HG03159 (cell line): Measurements from ENCODE around the gene ZNF605.
"Not testable (repeated sequence)": the region's sequence is repeated elsewhere in the genome, so short reads cannot be mapped to it uniquely, and the experiment has no call there.

ENCODE experiments used
- ATAC-seq: cut with Tn5 transposase; IDR thresholded peaks from one replicate; pipeline ENCODE4 v1.9.1; 2021; ENCODE audit warnings: mild to moderate bottlenecking, moderate library complexity; ENCODE audit not compliant: unreplicated experiment

The ZNF605 gene

DNA sequence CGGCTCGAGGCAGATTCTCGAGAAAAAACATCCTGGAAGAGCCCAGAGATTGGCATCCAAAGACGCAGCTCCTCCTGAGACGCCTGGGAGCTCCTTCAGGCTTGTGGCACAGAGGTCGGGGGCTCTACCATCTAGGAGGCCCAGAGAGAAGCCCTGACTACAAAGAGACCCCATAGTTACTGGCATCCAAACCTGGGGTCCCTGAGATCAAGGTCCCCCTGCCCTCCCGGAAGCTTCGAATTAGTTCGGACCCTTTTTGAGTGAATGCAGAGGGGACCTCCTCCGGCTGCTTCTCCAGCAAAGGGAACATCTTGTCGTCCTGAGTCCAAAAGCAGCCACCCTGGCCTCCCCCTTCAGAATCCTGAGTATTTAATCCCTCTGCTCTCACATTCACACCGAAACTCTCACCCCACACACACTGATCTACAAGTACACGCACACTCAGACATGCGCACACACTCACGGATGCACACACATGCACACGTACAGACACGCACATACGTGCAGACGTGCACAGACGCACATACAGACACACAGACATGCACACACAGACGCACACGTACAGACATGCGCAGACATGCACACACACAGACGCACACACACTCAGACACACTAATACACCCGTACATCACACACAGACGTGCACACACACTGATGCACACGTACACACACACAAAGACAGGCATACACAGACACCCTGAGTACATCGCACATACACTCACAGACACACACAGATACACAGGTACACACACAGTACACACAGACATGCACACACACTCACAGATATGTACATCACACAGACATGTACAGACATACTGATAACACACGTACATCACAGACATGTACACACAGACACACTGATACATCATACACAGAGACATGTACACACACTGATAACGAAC, 5.9 kb downstream of the ZNF605 start:
- ATAC-seq = no peak

DNA sequence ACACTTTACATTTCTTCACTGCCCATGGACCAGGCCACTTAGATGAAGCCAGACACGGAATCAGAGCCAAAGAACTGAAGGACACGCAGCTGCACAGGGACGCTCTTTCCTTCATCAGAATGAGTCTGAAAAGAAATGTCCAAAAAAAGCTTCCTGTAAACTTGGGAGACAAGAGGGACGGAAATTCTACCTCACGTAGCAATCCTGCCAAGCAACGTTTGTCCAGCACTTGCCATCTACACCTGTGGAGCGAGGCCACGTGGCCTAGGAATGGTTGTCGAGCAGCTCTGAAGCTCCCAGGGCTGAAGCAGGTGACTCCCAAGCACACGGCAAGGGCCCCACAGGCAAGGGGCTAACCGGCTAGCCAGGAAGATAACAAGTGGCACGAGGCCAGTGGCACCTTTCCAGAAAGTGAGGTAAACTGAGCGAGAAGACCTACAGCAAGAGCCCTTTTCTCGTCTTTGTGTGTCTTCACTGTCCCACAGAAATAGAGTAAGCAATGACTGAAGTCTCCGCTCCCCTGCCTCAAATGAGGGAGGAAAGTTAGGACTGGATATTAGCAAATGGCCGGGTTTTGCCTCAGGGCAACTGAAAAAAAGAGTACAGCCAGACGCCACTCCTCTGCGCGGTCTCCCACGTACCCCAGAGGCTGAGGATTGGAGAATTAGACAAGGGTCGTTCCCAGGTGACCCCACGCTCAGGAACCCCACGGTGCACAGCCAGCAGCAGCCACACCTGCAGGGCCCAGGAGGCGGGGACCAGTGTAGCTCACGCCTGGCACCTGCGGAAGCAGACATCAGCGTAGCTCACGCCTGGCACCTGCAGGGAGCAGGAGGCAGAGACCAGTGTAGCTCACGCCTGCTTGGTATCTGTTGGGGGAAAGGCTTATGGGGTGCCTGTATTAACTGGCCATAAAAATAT, 7.7 kb downstream of the ZNF605 start:
- ATAC-seq = no peak

DNA sequence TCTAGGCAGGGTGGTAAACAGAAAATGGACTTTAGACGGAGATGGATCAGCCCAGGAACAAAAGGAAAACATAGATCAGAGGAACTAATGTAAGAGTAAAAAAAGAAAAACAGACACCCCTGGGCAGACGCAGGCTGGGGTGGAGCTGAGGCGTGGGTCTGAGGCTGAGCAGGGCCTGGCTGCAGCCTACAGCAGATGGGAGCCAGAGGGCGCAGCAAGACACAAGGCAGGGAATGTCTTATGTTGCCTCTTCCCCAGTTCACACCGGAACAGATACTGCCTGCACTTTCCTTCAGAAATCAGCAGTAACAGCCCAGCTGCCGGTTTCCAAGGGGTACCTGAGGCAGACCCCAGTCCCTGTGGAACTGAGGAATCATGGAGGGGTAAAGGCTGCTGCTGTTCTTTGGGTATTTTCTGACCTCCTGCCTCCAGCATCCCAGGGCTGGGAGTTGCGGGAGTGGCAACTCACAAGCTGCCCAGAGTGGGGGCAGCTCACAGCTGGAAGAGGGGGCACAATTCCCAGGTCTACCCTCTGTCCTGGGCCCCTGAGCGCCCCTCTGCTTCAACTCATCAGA, 9.8 kb downstream of the ZNF605 start:
- no peak for ATAC-seq

GRCh38 chr12:132945806-132946205, 10.3 kb downstream of the ZNF605 start:
- no peak for ATAC-seq

DNA sequence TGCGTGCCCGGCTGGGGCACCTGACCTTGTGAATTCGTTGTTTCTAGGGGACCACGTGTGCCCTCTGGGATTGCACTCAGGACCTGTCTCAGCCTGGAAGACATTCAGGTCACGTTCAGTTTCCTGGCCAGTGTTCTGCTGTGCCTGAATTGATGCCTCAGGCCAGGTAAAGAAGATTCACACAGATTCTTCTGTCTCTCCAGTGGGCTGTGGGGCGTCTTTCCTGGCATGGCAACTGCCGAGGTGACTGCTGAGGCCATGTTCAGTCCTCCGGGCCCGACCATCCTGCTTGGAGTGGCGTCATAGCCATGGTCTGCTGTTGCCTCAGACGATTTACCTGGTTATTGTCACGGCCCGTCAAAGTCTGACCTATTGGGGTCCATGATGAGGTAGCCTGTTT, 13.5 kb downstream of the ZNF605 start:
- ATAC-seq = no peak

- no peak for ATAC-seq
Observed at GRCh38 chr12:132941336-132941954, 14.7 kb downstream of the ZNF605 start.

- ATAC-seq = no peak
Observed at GRCh38 chr12:132940071-132940719, 15.9 kb downstream of the ZNF605 start.

GRCh38 chr12:132938807-132939206, 17.3 kb downstream of the ZNF605 start:
- ATAC-seq = not testable (repeated sequence)

GRCh38 chr12:132937476-132937875, 18.6 kb downstream of the ZNF605 start:
- no peak for ATAC-seq

DNA sequence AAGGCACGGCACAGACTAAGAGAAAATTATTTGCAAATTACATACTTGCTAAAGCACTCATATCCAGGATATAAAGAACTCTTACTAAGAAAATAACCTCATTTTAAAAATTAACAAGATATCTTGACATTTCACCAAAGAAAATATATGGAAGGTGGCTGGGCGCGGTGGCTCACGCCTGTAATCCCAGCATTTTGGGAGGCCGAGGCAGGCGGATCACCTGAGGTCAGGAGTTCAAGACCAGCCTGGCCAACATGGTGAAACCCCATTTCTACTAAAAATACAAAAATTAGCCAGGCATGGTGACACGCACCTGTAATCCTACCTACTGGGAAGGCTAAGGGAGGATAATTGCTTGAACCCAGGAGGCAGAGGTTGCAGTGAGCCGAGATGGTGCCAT, 19.2 kb downstream of the ZNF605 start:
- not testable (repeated sequence) for ATAC-seq

DNA sequence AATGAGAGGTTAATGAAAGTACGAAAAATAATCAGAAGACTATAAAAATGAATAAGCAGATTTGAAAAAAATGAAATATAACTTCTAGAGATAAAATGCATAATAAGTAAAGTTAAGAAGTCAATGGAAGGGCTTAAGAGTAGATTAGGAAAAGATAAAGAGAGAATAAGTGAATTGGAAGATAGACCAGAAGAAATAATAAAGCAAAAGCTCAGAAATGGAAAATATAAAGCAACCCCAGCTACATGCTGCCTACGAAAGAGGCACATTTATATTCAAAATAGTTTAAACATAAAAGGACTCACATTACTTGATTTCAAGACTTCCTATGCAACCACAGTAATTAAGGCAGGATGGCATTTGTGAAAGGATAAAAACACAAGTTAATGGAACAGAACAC, 19.9 kb downstream of the ZNF605 start:
- no peak for ATAC-seq

DNA sequence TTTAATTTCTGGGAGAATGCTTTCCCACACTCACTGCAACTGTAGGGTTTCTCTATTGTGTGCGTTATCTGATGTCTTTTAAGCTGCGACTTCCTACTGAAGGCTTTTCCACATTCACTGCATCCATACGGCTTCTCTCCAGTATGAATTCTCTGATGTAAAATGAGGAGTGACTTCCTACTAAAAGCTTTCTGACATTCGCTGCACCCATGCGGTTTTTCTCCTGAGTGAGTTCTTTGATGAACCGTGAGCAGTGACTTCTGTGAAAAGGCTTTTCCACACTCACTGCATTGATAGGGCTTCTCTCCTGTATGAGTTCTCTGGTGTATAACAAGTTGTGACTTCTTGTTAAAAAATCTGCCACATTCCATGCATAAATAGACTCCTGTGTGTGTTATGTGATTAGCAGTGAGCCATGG, 29.7 kb downstream of the ZNF605 start:
- ATAC-seq = no peak

DNA sequence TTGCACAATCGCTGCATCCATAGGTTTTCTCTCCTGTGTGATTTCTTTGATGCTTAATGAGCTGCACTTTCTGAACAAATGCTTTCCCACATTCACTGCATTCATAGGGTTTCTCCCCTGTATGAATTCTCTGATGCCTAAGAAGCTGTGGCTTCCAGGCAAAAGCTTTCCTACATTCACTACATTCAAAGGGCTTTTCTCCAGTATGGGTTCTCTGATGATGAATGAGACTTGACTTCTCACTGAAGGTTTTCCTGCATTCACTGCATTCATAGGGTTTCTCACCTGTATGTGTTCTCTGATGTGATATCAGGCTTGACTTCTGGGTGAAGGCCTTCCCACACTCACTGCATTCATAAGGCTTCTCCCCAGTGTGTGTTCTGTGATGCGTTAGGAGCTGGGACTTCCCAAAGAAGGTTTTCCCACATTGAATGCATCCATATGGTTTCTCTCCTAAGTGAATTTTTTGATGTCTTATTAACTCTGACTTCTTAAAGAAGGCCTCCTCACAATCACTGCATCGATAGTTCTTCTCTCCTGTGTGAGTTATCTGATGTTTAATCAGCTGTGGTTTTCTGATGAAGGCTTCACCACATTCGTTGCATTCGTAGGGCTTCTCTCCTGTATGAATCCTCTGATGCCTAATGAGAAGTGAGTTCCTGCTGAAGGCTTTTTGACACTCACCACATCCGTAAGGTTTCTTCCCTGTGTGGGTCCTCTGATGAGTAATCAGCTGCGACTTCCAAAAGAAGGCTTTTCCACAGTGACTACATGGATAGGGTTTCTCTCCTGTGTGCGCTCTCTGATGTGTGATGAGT, 30.3 kb downstream of the ZNF605 start:
- ATAC-seq = no peak

DNA sequence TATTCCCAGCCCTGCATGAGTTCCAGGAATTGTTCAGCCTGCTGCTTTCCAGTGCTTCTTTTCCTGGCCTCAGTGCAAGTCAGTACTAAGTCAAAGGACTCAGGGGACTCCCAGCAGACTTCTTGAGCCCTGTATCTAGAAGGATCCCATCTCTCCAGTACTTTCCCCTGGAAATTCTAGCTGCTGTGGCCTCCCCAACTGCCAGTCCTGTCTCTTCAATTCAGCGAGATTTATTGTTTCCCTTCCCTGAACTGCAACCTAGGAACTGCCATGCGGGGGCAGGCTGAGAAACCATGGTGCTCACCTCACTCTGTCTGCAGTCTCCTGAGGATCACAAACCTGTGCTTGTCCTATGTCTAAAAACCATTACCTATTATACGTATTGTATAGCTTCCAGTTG, 31.8 kb downstream of the ZNF605 start:
- no peak for ATAC-seq

GRCh38 chr12:132923356-132923909, 32.7 kb downstream of the ZNF605 start:
- no peak for ATAC-seq

- no peak for ATAC-seq
Observed at GRCh38 chr12:132922676-132923075, 33.4 kb downstream of the ZNF605 start.

GRCh38 chr12:132921685-132922084, 34.4 kb downstream of the ZNF605 start:
- no peak for ATAC-seq

DNA sequence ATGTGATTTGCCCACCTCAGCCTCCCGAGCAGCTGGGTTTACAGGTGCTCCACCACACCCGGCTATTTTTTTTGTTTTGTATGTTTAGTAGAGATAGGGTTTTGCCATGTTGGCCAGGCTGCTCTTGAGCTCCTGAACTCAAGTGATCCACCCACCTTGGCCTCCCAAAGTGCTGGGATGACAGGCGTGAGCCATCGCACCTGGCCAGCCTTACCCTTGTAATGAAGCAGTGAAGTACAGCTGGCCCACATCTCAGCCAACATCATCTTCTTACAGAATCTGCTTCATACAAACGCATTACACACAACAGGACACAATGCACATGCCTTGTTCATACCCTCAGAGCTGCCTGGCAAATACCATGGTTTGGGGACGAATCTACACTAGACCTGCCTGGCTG, 37.4 kb downstream of the ZNF605 start:
- no peak for ATAC-seq

DNA sequence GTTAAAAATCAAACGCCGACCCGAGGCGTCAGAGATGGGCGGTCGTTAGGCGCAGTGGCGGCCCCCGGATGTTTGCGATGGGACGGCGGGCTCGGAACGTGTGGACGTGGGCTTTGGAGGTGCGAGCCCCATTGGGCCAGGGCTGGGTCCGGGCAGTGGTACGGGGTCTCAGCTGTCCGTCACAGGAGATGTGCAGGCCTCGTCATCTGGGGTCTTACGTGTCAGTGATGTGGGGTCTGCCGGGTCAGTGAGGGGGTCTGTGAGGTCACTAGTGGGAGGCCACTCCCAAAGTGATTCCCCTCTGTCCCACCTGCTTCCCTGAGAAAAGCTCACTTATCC, 47.1 kb downstream of the ZNF605 start:
- no peak for ATAC-seq
